HL-60 (cell line): ENCODE measurements around the gene GPD1L.
"Not testable (repeated sequence)": the region's sequence is repeated elsewhere in the genome, so short reads cannot be mapped to it uniquely, and the experiment has no call there.

Experiments used
- DNase-seq, 2 experiments: peaks; one replicate each; pipeline ENCODE4 v3.0.0-alpha.2; 2010 to 2020; ENCODE audit warnings: low read depth in 1 of 2, low spot score in 1 of 2
- H3K27ac ChIP-seq: fragments of 250-450 bp; sonication (Bioruptor Pico); replicated peaks from 2 replicates; pipeline ENCODE4 v1.5.1; 2020; ENCODE audit warnings: mild to moderate bottlenecking, moderate library complexity
- H3K27me3 ChIP-seq: fragments of 250-450 bp; sonication (Bioruptor Pico); 2 replicates; pipeline ENCODE4 v1.5.1; 2021; ENCODE audit warnings: mild to moderate bottlenecking, moderate library complexity; ENCODE audit not compliant: insufficient read depth, poor library complexity, severe bottlenecking
- H3K4me3 ChIP-seq: replicated peaks from 2 replicates; pipeline ENCODE4 v1.5.1; 2011; ENCODE audit warnings: mild to moderate bottlenecking, control low read depth, low read length; ENCODE audit not compliant: insufficient read depth
- GABPA ChIP-seq: IDR thresholded peaks from 2 replicates; pipeline ENCODE4 v1.6.1; 2012; ENCODE audit warnings: low read depth
- POLR2AphosphoS5 ChIP-seq: IDR thresholded peaks from 2 replicates; pipeline ENCODE4 v1.6.1; 2012; ENCODE audit warnings: low read depth
- REST ChIP-seq: IDR thresholded peaks from 2 replicates; pipeline ENCODE4 v1.6.1; 2012; ENCODE audit warnings: low read depth; ENCODE audit not compliant: insufficient replicate concordance
- SPI1 ChIP-seq: IDR thresholded peaks from 2 replicates; pipeline ENCODE4 v1.6.1; 2012; ENCODE audit warnings: low read depth, mild to moderate bottlenecking, borderline replicate concordance
- TF ChIP-seq, protein P1 (sequence below): IDR thresholded peaks from one replicate; pipeline ENCODE4 v1.5.1; 2011; ENCODE audit warnings: low read length, control low read depth, inconsistent platforms; ENCODE audit not compliant: insufficient read depth

The GPD1L gene

GRCh38 chr3:32111560-32111959, 5.1 kb downstream of the GPD1L start:
- Histone ChIP-seq H3K27me3 (no peaks in the 10 kb centered on the region), H3K4me3 (no peak overlapping the region), H3K27ac (no peak overlapping the region)
- no peak for TF ChIP-seq POLR2AphosphoS5
- TF ChIP-seq SPI1: no peak
- TF ChIP-seq, protein P1, sequence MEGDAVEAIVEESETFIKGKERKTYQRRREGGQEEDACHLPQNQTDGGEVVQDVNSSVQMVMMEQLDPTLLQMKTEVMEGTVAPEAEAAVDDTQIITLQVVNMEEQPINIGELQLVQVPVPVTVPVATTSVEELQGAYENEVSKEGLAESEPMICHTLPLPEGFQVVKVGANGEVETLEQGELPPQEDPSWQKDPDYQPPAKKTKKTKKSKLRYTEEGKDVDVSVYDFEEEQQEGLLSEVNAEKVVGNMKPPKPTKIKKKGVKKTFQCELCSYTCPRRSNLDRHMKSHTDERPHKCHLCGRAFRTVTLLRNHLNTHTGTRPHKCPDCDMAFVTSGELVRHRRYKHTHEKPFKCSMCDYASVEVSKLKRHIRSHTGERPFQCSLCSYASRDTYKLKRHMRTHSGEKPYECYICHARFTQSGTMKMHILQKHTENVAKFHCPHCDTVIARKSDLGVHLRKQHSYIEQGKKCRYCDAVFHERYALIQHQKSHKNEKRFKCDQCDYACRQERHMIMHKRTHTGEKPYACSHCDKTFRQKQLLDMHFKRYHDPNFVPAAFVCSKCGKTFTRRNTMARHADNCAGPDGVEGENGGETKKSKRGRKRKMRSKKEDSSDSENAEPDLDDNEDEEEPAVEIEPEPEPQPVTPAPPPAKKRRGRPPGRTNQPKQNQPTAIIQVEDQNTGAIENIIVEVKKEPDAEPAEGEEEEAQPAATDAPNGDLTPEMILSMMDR: no peak
- no peak for TF ChIP-seq REST
- TF ChIP-seq GABPA: no peak
- no peak for DNase-seq

DNA sequence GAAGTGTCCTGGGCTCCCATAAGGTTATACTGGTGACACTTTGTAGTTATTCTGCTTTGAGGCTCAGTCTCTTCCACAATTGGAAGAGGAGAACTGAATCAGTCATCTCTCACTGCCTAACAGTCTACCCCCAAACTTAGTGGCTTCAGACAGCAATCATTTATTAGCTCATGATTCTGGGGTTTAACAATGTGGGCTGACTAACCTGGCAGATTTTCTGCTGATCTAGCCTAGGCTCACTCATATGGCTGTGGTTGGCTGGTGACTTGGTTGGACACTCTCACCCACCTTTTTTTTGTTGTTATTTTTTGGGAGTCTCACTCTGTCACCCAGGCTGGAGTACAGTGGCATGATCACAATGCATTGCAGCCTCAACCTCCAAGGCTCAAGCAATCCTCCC, 7.1 kb downstream of the GPD1L start:
- Histone ChIP-seq H3K27me3 (no peaks in the 10 kb centered on the region), H3K27ac (no peak overlapping the region), H3K4me3 (no peak overlapping the region)
- DNase-seq: no peak
- TF ChIP-seq POLR2AphosphoS5 (no peak), REST (no peak), GABPA (no peak), SPI1 (no peak)
- TF ChIP-seq, protein P1: no peak

DNA sequence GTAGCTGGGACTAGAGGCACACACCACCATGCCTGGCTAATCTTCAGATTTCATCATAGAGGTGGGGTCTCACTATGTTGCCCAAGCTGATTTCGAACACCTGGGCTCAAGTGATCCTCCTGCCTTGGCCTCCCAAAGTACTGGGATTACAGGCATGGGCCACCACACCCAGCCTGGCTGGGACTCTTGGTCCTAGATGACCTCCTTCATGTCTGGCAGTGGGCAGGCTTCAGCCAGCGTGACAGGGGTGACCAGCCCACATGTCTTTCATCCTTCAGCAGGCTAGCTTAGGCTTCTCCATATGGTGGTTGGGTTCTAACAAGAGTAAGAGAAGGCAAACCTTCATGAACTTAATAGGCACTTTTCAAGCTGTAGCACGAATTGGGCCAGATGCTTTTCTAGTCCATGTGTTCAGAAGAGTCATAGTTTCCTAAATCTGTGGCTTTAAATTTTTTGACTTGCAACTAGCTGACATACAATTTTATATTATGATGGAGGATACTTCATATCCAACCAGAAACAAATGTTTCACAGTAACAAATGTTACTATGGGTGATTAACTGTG, 7.6 kb downstream of the GPD1L start:
- Histone ChIP-seq H3K27me3 (no peaks in the 10 kb centered on the region), H3K4me3 (no peak overlapping the region), H3K27ac (no peak overlapping the region)
- TF ChIP-seq, protein P1: no peak
- DNase-seq: no peak

DNA sequence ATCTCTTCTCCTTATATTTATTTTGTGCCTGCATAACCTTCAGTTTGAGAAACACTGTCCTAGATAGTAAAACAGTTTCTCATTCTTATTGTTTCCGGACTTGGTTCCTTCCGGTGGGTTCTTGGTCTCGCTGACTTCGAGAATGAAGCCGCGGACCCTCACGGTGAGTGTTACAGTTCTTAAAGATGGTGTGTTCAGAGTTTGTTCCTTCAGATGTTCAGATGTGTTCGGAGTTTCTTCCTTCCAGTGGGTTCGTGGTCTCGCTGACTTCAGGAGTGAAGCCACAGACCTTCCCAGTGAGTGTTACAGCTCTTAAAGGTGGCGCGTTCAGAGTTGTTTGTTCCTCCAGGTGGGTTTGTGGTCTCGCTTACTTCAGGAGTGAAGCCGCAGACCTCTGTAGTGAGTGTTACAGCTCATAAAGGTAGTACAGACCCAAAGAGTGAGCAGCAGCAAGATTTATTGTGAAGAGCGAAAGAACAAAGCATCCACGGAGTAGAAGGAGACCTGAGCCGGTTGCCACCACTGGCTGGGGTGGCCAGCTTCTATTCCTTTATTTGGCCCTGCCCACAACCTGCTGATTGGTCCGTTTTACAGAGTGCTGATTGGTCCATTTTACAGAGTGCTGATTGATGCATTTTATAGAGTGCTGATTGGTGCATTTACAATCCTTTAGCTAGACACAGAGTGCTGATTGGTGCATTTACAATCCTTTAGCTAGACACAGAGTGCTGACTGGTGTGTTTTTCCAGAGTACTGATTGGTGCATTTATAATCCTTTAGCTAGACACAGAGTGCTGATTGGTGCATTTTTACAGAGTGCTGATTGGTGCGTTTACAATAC, 8.3 kb downstream of the GPD1L start:
- not testable (repeated sequence) for H3K4me3 ChIP-seq, H3K27me3 ChIP-seq, DNase-seq, H3K27ac ChIP-seq
